Endothelial cell of umbilical vein (primary cell): ENCODE results near the gene KDM4C. TPM values are rescaled to one million over a fixed set of nuclear protein-coding genes. Genes with fewer than 3 reads are reported as not detected.

ENCODE experiments used
- BruUV-seq: library from RNA; stranded (reverse); fragments of 400-500 nt; replicated peaks from 2 replicates; lab custom pipeline; 2021; lab: Mats Ljungman, UMichigan
- CTCF ChIA-PET: fragments of 300-600, 350-600 bp; sonication (Branson Sonifier 250); formaldehyde crosslinking; loops from one replicate; lab custom pipeline; 2021; ENCODE audit warnings: antibody characterized with exemption, inconsistent platforms; lab: Charles Lee
- POLR2A ChIA-PET: fragments of 300-600, 350-600 bp; sonication (Branson Sonifier 250); formaldehyde crosslinking; loops from one replicate; lab custom pipeline; 2021; ENCODE audit warnings: antibody characterized with exemption, inconsistent platforms; lab: Charles Lee
- DNase-seq: peaks from one replicate; pipeline ENCODE4 v3.0.0-alpha.2; 2011; ENCODE audit warnings: low read depth, low spot score
- FAIRE-seq: peaks from 2 replicates; lab custom pipeline; 2011; peaks lifted over from hg19 to GRCh38; lab: Jason Lieb, UNC
- H2AFZ ChIP-seq: 2 replicates; pipeline ENCODE4 v1.6.0; 2012; ENCODE audit warnings: low read depth, low read length, control low read depth, inconsistent platforms
- H3K27ac ChIP-seq: 2 replicates; pipeline ENCODE4 v1.5.1; 2011; ENCODE audit warnings: low read depth, mild to moderate bottlenecking, control low read depth, low read length, moderate library complexity; ENCODE audit not compliant: insufficient read depth
- H3K27me3 ChIP-seq, 2 experiments: 2 replicates each; pipeline versions ENCODE4 v1.6.0 to v1.6.1; 2011; ENCODE audit warnings: low read length in 2 of 2, mixed read lengths in 1 of 2; ENCODE audit not compliant: control insufficient read depth in 2 of 2, insufficient read depth in 2 of 2
- H3K36me3 ChIP-seq, 2 experiments: 2 replicates in 1 of 2; 3 replicates in 1 of 2; pipeline ENCODE4 v1.5.1; 2011; ENCODE audit warnings: low read length in 2 of 2, mild to moderate bottlenecking in 1 of 2, moderate library complexity in 1 of 2; ENCODE audit not compliant: control insufficient read depth in 2 of 2, insufficient read depth in 2 of 2; ENCODE audit errors: extremely low read depth in 1 of 2
- H3K4me1 ChIP-seq: 3 replicates; pipeline ENCODE4 v1.5.1; 2011; ENCODE audit warnings: mild to moderate bottlenecking, low read length; ENCODE audit not compliant: control insufficient read depth, insufficient read depth; ENCODE audit errors: extremely low read depth
- H3K4me2 ChIP-seq: 2 replicates; pipeline ENCODE4 v1.6.1; 2011; ENCODE audit warnings: low read length, control low read depth, mixed read lengths; ENCODE audit not compliant: insufficient read depth
- H3K4me3 ChIP-seq, 3 experiments: fragments of 200-600 bp in 1 of 3; sonication (generic), shearing (Covaris generic) in 1 of 3; replicated peaks in 1 of 3; 2 replicates each; pipeline ENCODE4 v1.5.1; 2011 to 2016; ENCODE audit warnings: control low read depth in 3 of 3, low read length in 3 of 3, mild to moderate bottlenecking in 2 of 3, inconsistent platforms in 1 of 3, low read depth in 1 of 3, moderate library complexity in 1 of 3; ENCODE audit not compliant: insufficient read depth in 1 of 3
- H3K79me2 ChIP-seq: 2 replicates; pipeline ENCODE4 v1.6.0; 2012; ENCODE audit warnings: low read length, inconsistent platforms; ENCODE audit not compliant: control insufficient read depth, insufficient read depth
- H3K9ac ChIP-seq: replicated peaks from 2 replicates; pipeline ENCODE3; 2011; ENCODE audit warnings: low read length, control low read depth; ENCODE audit not compliant: insufficient read depth; ENCODE audit errors: extremely low read depth
- H3K9me1 ChIP-seq: replicated peaks from 3 replicates; pipeline ENCODE4 v1.6.0; 2011; ENCODE audit warnings: mild to moderate bottlenecking, low read length; ENCODE audit not compliant: control insufficient read depth, insufficient read depth; ENCODE audit errors: extremely low read depth
- H3K9me3 ChIP-seq: replicated peaks from 2 replicates; pipeline ENCODE4 v1.5.1; 2012; ENCODE audit warnings: low read length, inconsistent platforms; ENCODE audit not compliant: control insufficient read depth, insufficient read depth
- H4K20me1 ChIP-seq: replicated peaks from 2 replicates; pipeline ENCODE3; 2011; ENCODE audit warnings: mild to moderate bottlenecking, low read length; ENCODE audit not compliant: control insufficient read depth, insufficient read depth; ENCODE audit errors: extremely low read depth
- EZH2 ChIP-seq: IDR thresholded peaks from 2 replicates; pipeline ENCODE4 v1.6.1; 2012; ENCODE audit warnings: borderline replicate concordance, low read depth, mild to moderate bottlenecking, moderate library complexity, low read length, inconsistent platforms; ENCODE audit not compliant: severe bottlenecking
- FOS ChIP-seq: IDR thresholded peaks from 2 replicates; pipeline ENCODE4 v1.6.1; 2011; ENCODE audit warnings: mild to moderate bottlenecking, low read length, moderate library complexity, borderline replicate concordance; ENCODE audit not compliant: insufficient read depth
- GATA2 ChIP-seq: IDR thresholded peaks from 2 replicates; pipeline ENCODE4 v1.7.0; 2011; ENCODE audit warnings: low read depth, mild to moderate bottlenecking, moderate library complexity, mixed read lengths, low read length; ENCODE audit not compliant: insufficient read length, insufficient read depth
- JUN ChIP-seq: IDR thresholded peaks from 2 replicates; pipeline ENCODE4 v1.6.1; 2011; ENCODE audit warnings: borderline replicate concordance, low read depth; ENCODE audit not compliant: insufficient read length, insufficient read depth
- MAX ChIP-seq: IDR thresholded peaks from 2 replicates; pipeline ENCODE4 v1.6.1; 2011; ENCODE audit not compliant: insufficient read depth, insufficient read length
- MYC ChIP-seq: IDR thresholded peaks from one replicate; pipeline ENCODE4 v1.6.1; 2011; ENCODE audit warnings: mild to moderate bottlenecking, low read depth, low read length
- POLR2A ChIP-seq: IDR thresholded peaks from 2 replicates; pipeline ENCODE4 v1.6.1; 2012; ENCODE audit warnings: low read depth, mild to moderate bottlenecking, control low read depth, low read length
- POLR2AphosphoS5 ChIP-seq: IDR thresholded peaks from 2 replicates; pipeline ENCODE4 v1.6.1; 2012; ENCODE audit warnings: low read depth, mild to moderate bottlenecking, control low read depth, low read length, moderate library complexity; ENCODE audit not compliant: insufficient read depth
- dilution Hi-C: fragments of 300-500 bp; cut with MboI; formaldehyde crosslinking; loops from one replicate; pipeline ENCODE4 v1.15.0; 2019; ENCODE audit warnings: low sequenced_read_pairs; ENCODE audit not compliant: extremely low pct_ligation_motif_present
- intact Hi-C: fragments of 100-400 bp; cut with micrococcal nuclease; formaldehyde crosslinking; loops from one replicate; pipeline ENCODE4 v1.10.0; 2022
- polyA plus RNA-seq, 4 experiments: library from polyadenylated mRNA; depleted of rRNA in 3 of 4; stranded (reverse) in 3 of 4; unstranded in 1 of 4; fragments of >200 nt; gene quantifications; 2 replicates each; pipeline versions ENCODE4 v1.2.1 to v1.2.3, GENCODE V29; 2011 to 2012; ENCODE audit warnings: missing spikeins in 1 of 4
- total RNA-seq: library from RNA; stranded (reverse); gene quantifications from 2 replicates; pipeline ENCODE4 v1.2.3, GENCODE V29; 2021
- TF ChIP-seq, protein P1 (sequence below), 2 donors: IDR thresholded peaks; 1 replicate in 1 of 2; 2 replicates in 1 of 2; pipeline ENCODE4 v1.5.1; 2011; ENCODE audit warnings: low read length in 2 of 2, mild to moderate bottlenecking in 2 of 2, moderate library complexity in 2 of 2, control low read depth in 1 of 2, inconsistent platforms in 1 of 2, low read depth in 1 of 2; ENCODE audit not compliant: insufficient read depth in 1 of 2; ENCODE audit errors: extremely low read depth in 1 of 2

The KDM4C gene
- total and polyA plus RNA-seq, 2 donors (not counting 3 experiments of a cell fraction or from before 2014, with no cell fraction given), result 5.4 to 15.0 TPM

GRCh38 chr9:7042124-7042523 lies 284.4 kb downstream of the KDM4C start:
- no peak for FAIRE-seq
- CTCF ChIA-PET, result interaction anchor here (1.0 to 1.4 kb wide), 2 partner anchors 10 to 25 kb away, joined by 3 to 4 read pairs; no protein-coding TSS in a partner anchor
- no peaks in the 10 kb centered on the region for H3K9me3 ChIP-seq

More at GRCh38 chr9:7042124-7042523, 284.4 kb downstream of the KDM4C start:
- Histone ChIP-seq H3K9me1 (no peaks in the 10 kb centered on the region), H3K27ac (no peak overlapping the region), H4K20me1 (no peaks in the 10 kb centered on the region), H3K27me3 (no peaks in the 10 kb centered on the region), H3K9ac (no peak overlapping the region), H2AFZ (no peak overlapping the region), H3K4me1 (no peaks in the 10 kb centered on the region), H3K79me2 (no peaks in the 10 kb centered on the region), H3K36me3 (no peaks in the 10 kb centered on the region), H3K4me3 (no peak overlapping the region), H3K4me2 (no peak overlapping the region)
- POLR2A ChIA-PET, result no interaction called here
- TF ChIP-seq JUN (no peak), EZH2 (no peak), FOS (no peak), MYC (no peak), POLR2A (no peak), MAX (no peak), GATA2 (no peak), POLR2AphosphoS5 (no peak)
- TF ChIP-seq, protein P1, sequence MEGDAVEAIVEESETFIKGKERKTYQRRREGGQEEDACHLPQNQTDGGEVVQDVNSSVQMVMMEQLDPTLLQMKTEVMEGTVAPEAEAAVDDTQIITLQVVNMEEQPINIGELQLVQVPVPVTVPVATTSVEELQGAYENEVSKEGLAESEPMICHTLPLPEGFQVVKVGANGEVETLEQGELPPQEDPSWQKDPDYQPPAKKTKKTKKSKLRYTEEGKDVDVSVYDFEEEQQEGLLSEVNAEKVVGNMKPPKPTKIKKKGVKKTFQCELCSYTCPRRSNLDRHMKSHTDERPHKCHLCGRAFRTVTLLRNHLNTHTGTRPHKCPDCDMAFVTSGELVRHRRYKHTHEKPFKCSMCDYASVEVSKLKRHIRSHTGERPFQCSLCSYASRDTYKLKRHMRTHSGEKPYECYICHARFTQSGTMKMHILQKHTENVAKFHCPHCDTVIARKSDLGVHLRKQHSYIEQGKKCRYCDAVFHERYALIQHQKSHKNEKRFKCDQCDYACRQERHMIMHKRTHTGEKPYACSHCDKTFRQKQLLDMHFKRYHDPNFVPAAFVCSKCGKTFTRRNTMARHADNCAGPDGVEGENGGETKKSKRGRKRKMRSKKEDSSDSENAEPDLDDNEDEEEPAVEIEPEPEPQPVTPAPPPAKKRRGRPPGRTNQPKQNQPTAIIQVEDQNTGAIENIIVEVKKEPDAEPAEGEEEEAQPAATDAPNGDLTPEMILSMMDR (IDR thresholded peaks at IDR 0.05; ENCODE audit: extremely low read depth in 1 of 2, insufficient read depth in 1 of 2, low read depth in 1 of 2, low read length in 2 of 2), result no peak
- dilution Hi-C loops (no loop called here), intact Hi-C loops (no loop called here)
- BruUV-seq, result no TSS peak
- no peak for DNase-seq
